Loucy (cell line): ENCODE results near the gene WDR54.
"Not testable (repeated sequence)": the region's sequence is repeated elsewhere in the genome, so short reads cannot be mapped to it uniquely, and the experiment has no call there.

Experiments used
- H2AFZ ChIP-seq: fragments of 200-600 bp; sonication (generic); 2 replicates; pipeline ENCODE4 v1.6.0; 2016; ENCODE audit warnings: antibody characterized with exemption, mild to moderate bottlenecking, low read length, moderate library complexity
- H3F3A ChIP-seq: fragments of 200-600 bp; 2 replicates; pipeline ENCODE4 v1.6.0; 2016; ENCODE audit warnings: antibody characterized with exemption, low read depth, mild to moderate bottlenecking
- H3K27me3 ChIP-seq: fragments of 200-600 bp; sonication (generic); 2 replicates; pipeline ENCODE4 v1.6.1; 2014; ENCODE audit warnings: low read length, mild to moderate bottlenecking; ENCODE audit not compliant: insufficient read depth, poor library complexity, severe bottlenecking
- H3K36me3 ChIP-seq: fragments of 200-600 bp; sonication (generic); 2 replicates; pipeline ENCODE4 v1.6.1; 2016; ENCODE audit warnings: low read length; ENCODE audit not compliant: insufficient read depth
- H3K4me1 ChIP-seq: fragments of 200-600 bp; sonication (generic); 2 replicates; pipeline ENCODE4 v1.5.1; 2014; ENCODE audit warnings: low read length, mild to moderate bottlenecking; ENCODE audit not compliant: insufficient read depth, poor library complexity, severe bottlenecking
- H3K4me2 ChIP-seq: fragments of 200-600 bp; sonication (generic); 2 replicates; pipeline ENCODE4 v1.6.0; 2014; ENCODE audit warnings: antibody characterized with exemption, low read length, low read depth, mild to moderate bottlenecking; ENCODE audit not compliant: poor library complexity, severe bottlenecking
- H3K4me3 ChIP-seq: fragments of 200-600 bp; sonication (generic); 2 replicates; pipeline ENCODE4 v1.5.1; 2014; ENCODE audit warnings: low read length, mild to moderate bottlenecking, mixed read lengths; ENCODE audit not compliant: poor library complexity, severe bottlenecking
- H3K79me2 ChIP-seq: fragments of 200-600 bp; sonication (generic); 2 replicates; pipeline ENCODE4 v1.6.1; 2014; ENCODE audit warnings: low read length; ENCODE audit not compliant: insufficient read depth
- H3K9ac ChIP-seq: fragments of 200-600 bp; sonication (generic); 2 replicates; pipeline ENCODE4 v1.6.0; 2014; ENCODE audit warnings: mild to moderate bottlenecking, low read depth, low read length, moderate library complexity; ENCODE audit not compliant: poor library complexity, severe bottlenecking
- H3K9me2 ChIP-seq: fragments of 200-600 bp; sonication (generic); replicated peaks from 2 replicates; pipeline ENCODE4 v1.6.1; 2016; ENCODE audit warnings: low read depth, low read length, mixed read lengths
- H3K9me3 ChIP-seq: fragments of 200-600 bp; sonication (generic); 2 replicates; pipeline ENCODE4 v1.6.1; 2014; ENCODE audit warnings: mild to moderate bottlenecking, antibody characterized with exemption, low read length, low read depth; ENCODE audit not compliant: insufficient read depth
- H4K20me1 ChIP-seq: fragments of 200-600 bp; sonication (generic); 2 replicates; pipeline ENCODE4 v1.6.0; 2014; ENCODE audit warnings: antibody characterized with exemption, low read length, mild to moderate bottlenecking; ENCODE audit not compliant: insufficient read depth, poor library complexity, severe bottlenecking
- EZH2phosphoT487 ChIP-seq: fragments of 200-600 bp; IDR thresholded peaks from 2 replicates; pipeline ENCODE4 v1.6.1; 2018; ENCODE audit warnings: antibody characterized with exemption, mild to moderate bottlenecking, moderate library complexity, borderline replicate concordance
- TF ChIP-seq, protein P1 (sequence below): fragments of 200-600 bp; sonication (generic); conservative IDR thresholded peaks from 2 replicates; pipeline ENCODE4 v1.5.1; 2014; ENCODE audit warnings: mild to moderate bottlenecking, antibody characterized with exemption, low read length

WDR54 gene

GRCh38 chr2:74457549-74458131, 36.1 kb downstream of the WDR54 start:
- Histone ChIP-seq H3K9me2 (no peaks in the 10 kb centered on the region), H3K9ac (peak overlapping the region; percentile 95), H3K27me3 (no peaks in the 10 kb centered on the region), H3K4me1 (peaks cover 30% of the 10 kb centered on the region), H3K79me2 (peaks cover 40% of the 10 kb centered on the region), H3K4me2 (peak overlapping the region; percentile 98), H3F3A (peaks cover 9% of the 10 kb centered on the region), H3K4me3 (peak overlapping the region; percentile 97), H3K36me3 (no peaks in the 10 kb centered on the region; the same call in 1 of the 2 replicates), H4K20me1 (peaks cover 4% of the 10 kb centered on the region), H2AFZ (peak overlapping the region; percentile 93), H3K9me3 (no peaks in the 10 kb centered on the region)
- TF ChIP-seq, protein P1, sequence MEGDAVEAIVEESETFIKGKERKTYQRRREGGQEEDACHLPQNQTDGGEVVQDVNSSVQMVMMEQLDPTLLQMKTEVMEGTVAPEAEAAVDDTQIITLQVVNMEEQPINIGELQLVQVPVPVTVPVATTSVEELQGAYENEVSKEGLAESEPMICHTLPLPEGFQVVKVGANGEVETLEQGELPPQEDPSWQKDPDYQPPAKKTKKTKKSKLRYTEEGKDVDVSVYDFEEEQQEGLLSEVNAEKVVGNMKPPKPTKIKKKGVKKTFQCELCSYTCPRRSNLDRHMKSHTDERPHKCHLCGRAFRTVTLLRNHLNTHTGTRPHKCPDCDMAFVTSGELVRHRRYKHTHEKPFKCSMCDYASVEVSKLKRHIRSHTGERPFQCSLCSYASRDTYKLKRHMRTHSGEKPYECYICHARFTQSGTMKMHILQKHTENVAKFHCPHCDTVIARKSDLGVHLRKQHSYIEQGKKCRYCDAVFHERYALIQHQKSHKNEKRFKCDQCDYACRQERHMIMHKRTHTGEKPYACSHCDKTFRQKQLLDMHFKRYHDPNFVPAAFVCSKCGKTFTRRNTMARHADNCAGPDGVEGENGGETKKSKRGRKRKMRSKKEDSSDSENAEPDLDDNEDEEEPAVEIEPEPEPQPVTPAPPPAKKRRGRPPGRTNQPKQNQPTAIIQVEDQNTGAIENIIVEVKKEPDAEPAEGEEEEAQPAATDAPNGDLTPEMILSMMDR = no peak
- TF ChIP-seq EZH2phosphoT487 = no peak

DNA sequence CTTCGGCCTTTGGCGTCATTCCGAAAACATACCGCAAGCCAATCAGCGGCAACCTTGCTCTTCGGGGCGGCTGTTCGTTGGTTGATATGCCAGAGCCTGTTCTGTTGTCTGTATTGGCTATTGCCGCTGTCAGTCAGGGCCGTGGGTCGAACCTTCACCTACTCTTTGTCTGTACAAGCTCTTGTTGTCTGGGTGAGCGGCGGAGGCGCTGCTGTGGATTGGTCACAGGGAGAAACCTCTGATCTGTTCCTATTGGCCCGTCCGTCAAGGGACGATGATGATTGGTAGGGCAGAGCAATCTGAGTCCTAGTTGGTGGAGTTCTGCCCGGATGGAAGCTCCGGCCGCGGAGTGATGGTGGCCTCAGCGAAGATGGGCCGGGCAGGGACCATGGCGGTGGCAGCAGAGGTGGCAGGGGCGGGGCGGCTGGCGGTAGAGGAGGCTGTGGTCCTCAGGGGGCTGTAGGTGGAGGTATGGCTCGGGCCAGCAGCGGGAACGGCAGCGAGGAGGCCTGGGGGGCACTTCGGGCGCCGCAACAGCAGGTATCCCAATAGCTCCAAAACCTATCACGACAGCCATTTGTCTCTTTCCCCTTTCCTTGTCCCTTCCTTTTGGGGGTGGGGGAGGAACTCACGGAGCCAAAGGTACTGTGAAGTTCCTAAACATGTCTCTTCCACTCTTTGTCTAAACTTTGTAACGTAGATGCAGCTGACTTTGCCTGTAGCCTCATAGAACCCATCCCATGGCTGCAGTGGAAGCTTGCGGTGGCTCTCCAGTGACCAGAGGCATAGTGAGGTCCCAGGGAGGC, 36.8 kb downstream of the WDR54 start, which contains the start of gene WBP1:
Gene WBP1 (plus strand): TSS at position 307 of the 806 bp plus-strand sequence. CDS start 165 bp downstream, at position 472.
- H3K36me3 ChIP-seq = no peaks in the 10 kb centered on the region; the same call in 1 of the 2 replicates

GRCh38 chr2:74458938-74459363, 37.4 kb downstream of the WDR54 start:
- peaks cover 9% of the 10 kb centered on the region for H3F3A ChIP-seq
- no peaks in the 10 kb centered on the region for H3K9me3 ChIP-seq
- no peaks in the 10 kb centered on the region for H3K27me3 ChIP-seq
- H4K20me1 ChIP-seq = peaks cover 7% of the 10 kb centered on the region
- H3K36me3 ChIP-seq = no peaks in the 10 kb centered on the region; the same call in 1 of the 2 replicates
- H3K4me3 ChIP-seq = peak overlapping the region; percentile 97
- H3K79me2 ChIP-seq = peaks cover 42% of the 10 kb centered on the region
- H3K9ac ChIP-seq = peak overlapping the region; percentile 91
- H3K4me2 ChIP-seq = peak overlapping the region; percentile 86
- H2AFZ ChIP-seq = no peak overlapping the region
- TF ChIP-seq, protein P1 = no peak
- TF ChIP-seq EZH2phosphoT487 = no peak
- peaks cover 24% of the 10 kb centered on the region for H3K4me1 ChIP-seq
- no peaks in the 10 kb centered on the region for H3K9me2 ChIP-seq

More for the DNA sequence above, 36.8 kb downstream of the WDR54 start, which contains the start of gene WBP1:
- Histone ChIP-seq H3K4me1 (peaks cover 24% of the 10 kb centered on the region), H3K4me2 (peak within 1 kb of the TSS; percentile 98), H3K9me3 (no peaks in the 10 kb centered on the region), H3K27me3 (no peaks in the 10 kb centered on the region), H3K4me3 (peak within 1 kb of the TSS; percentile 97), H2AFZ (peak within 1 kb of the TSS; percentile 93), H3K79me2 (peaks cover 40% of the 10 kb centered on the region), H3K9ac (peak within 1 kb of the TSS; percentile 95), H3F3A (peaks cover 9% of the 10 kb centered on the region), H3K9me2 (no peaks in the 10 kb centered on the region), H4K20me1 (peaks cover 7% of the 10 kb centered on the region)
- TF ChIP-seq, protein P1 = no peak
- TF ChIP-seq EZH2phosphoT487 = no peak

GRCh38 chr2:74459503-74460118, 38.1 kb downstream of the WDR54 start:
- Histone ChIP-seq H3K4me3 (peak overlapping the region; percentile 97), H3K4me1 (peaks cover 26% of the 10 kb centered on the region), H3K79me2 (peaks cover 49% of the 10 kb centered on the region), H3K4me2 (peak overlapping the region; percentile 86), H3K9ac (peak overlapping the region; percentile 91)
- H3K9me2 ChIP-seq, H4K20me1 ChIP-seq, H2AFZ ChIP-seq, H3K36me3 ChIP-seq, H3K27me3 ChIP-seq, H3F3A ChIP-seq, H3K9me3 ChIP-seq: not testable (repeated sequence)

DNA sequence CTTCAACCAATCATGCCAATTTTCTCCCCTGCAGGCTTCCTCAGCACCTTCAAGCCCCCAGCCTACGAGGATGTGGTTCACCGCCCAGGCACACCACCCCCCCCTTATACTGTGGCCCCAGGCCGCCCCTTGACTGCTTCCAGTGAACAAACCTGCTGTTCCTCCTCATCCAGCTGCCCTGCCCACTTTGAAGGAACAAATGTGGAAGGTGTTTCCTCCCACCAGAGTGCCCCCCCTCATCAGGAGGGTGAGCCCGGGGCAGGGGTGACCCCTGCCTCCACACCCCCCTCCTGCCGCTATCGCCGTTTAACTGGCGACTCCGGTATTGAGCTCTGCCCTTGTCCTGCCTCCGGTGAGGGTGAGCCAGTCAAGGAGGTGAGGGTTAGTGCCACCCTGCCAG, 38.7 kb downstream of the WDR54 start:
- not testable (repeated sequence) for H2AFZ ChIP-seq, H4K20me1 ChIP-seq, H3K9me3 ChIP-seq, H3K4me3 ChIP-seq, H3F3A ChIP-seq, H3K9ac ChIP-seq, H3K4me2 ChIP-seq, H3K36me3 ChIP-seq, H3K27me3 ChIP-seq, H3K9me2 ChIP-seq
- peaks cover 52% of the 10 kb centered on the region for H3K79me2 ChIP-seq
- H3K4me1 ChIP-seq = peaks cover 27% of the 10 kb centered on the region
